SU-DHL-6 (cell line): ENCODE measurements around the gene MAP4K3.

Source experiments
- H2AFZ ChIP-seq: fragments of 200-600 bp; sonication (generic); 2 replicates; pipeline ENCODE4 v1.6.1; 2014; ENCODE audit warnings: low read depth, mild to moderate bottlenecking, moderate library complexity, mixed read lengths, antibody characterized with exemption, low read length; ENCODE audit not compliant: severe bottlenecking
- H3F3A ChIP-seq: fragments of 200-600 bp; shearing (Covaris generic); 2 replicates; pipeline ENCODE4 v1.6.0; 2016; ENCODE audit warnings: antibody characterized with exemption, mild to moderate bottlenecking; ENCODE audit not compliant: insufficient read depth
- H3K27ac ChIP-seq: fragments of 200-600 bp; sonication (generic); 2 replicates; pipeline ENCODE4 v1.5.1; 2016; ENCODE audit warnings: low read depth, mild to moderate bottlenecking, low read length, moderate library complexity, mixed read lengths
- H3K27me3 ChIP-seq: fragments of 200-600 bp; sonication (generic), shearing (Covaris generic); 2 replicates; pipeline ENCODE4 v1.6.0; 2014; ENCODE audit warnings: mild to moderate bottlenecking, low read length
- H3K36me3 ChIP-seq: fragments of 200-600 bp; sonication (generic); 2 replicates; pipeline ENCODE4 v1.6.1; 2014; ENCODE audit warnings: mild to moderate bottlenecking, low read length, mixed read lengths
- H3K4me2 ChIP-seq: fragments of 300-600, 200-600 bp; shearing (Covaris generic), sonication (generic); 2 replicates; pipeline ENCODE4 v1.6.0; 2014; ENCODE audit warnings: low read length, low read depth, mild to moderate bottlenecking; ENCODE audit not compliant: poor library complexity, severe bottlenecking
- H3K4me3 ChIP-seq: fragments of 200-600 bp; sonication (generic); 2 replicates; pipeline ENCODE4 v1.5.1; 2014; ENCODE audit warnings: antibody characterized with exemption, low read length, mild to moderate bottlenecking, mixed read lengths; ENCODE audit not compliant: insufficient read depth, poor library complexity, severe bottlenecking
- H3K79me2 ChIP-seq: fragments of 200-600 bp; sonication (generic); 2 replicates; pipeline ENCODE4 v1.6.1; 2014; ENCODE audit warnings: mild to moderate bottlenecking, low read length, moderate library complexity; ENCODE audit not compliant: insufficient read depth
- H3K9ac ChIP-seq: fragments of 200-600 bp; sonication (generic); 2 replicates; pipeline ENCODE4 v1.7.0; 2014; ENCODE audit warnings: mild to moderate bottlenecking, low read length
- H3K9me2 ChIP-seq: fragments of 200-600 bp; sonication (generic); replicated peaks from 2 replicates; pipeline ENCODE4 v1.6.1; 2014; ENCODE audit warnings: low read length; ENCODE audit not compliant: insufficient read depth
- H3K9me3 ChIP-seq: fragments of 200-600 bp; sonication (generic); 2 replicates; pipeline ENCODE4 v1.6.1; 2014; ENCODE audit warnings: low read length, mixed read lengths; ENCODE audit not compliant: insufficient read depth
- H4K20me1 ChIP-seq: fragments of 200-600 bp; sonication (generic); 2 replicates; pipeline ENCODE4 v1.6.1; 2014; ENCODE audit warnings: low read depth, mild to moderate bottlenecking, antibody characterized with exemption, low read length, moderate library complexity, mixed read lengths
- CTCF ChIP-seq: fragments of 200-600 bp; sonication (generic); IDR thresholded peaks from one replicate; pipeline ENCODE4 v1.5.1; 2017; ENCODE audit warnings: antibody characterized with exemption, mild to moderate bottlenecking, low read length, moderate library complexity; ENCODE audit not compliant: insufficient read depth, poor library complexity, severe bottlenecking
- EZH2phosphoT487 ChIP-seq: fragments of 200-600 bp; sonication (generic), shearing (Covaris generic); conservative IDR thresholded peaks from 2 replicates; pipeline ENCODE4 v1.6.1; 2018; ENCODE audit warnings: mild to moderate bottlenecking, antibody characterized with exemption, low read length, moderate library complexity, mixed read lengths

MAP4K3 gene

GRCh38 chr2:39408351-39409136 is 28.5 kb downstream of the MAP4K3 start:
- TF ChIP-seq EZH2phosphoT487: no peak
- no peak for TF ChIP-seq CTCF
- Histone ChIP-seq H3K4me3 (no peak overlapping the region), H4K20me1 (no peaks in the 10 kb centered on the region; the same call in 1 of the 2 replicates), H2AFZ (no peak overlapping the region), H3K27ac (no peak overlapping the region), H3K9ac (no peak overlapping the region), H3K79me2 (no peaks in the 10 kb centered on the region), H3K9me2 (no peaks in the 10 kb centered on the region), H3K27me3 (no peaks in the 10 kb centered on the region), H3K9me3 (no peaks in the 10 kb centered on the region), H3F3A (no peaks in the 10 kb centered on the region), H3K4me2 (peak overlapping the region; percentile 13), H3K36me3 (no peaks in the 10 kb centered on the region)

GRCh38 chr2:39407516-39408296 is 29.4 kb downstream of the MAP4K3 start:
- peaks cover 2% of the 10 kb centered on the region; the same call in 1 of the 2 replicates for H4K20me1 ChIP-seq
- TF ChIP-seq EZH2phosphoT487 (no peak), CTCF (no peak)
- no peaks in the 10 kb centered on the region for H3K36me3 ChIP-seq
- H3F3A ChIP-seq: no peaks in the 10 kb centered on the region
- H2AFZ ChIP-seq: no peak overlapping the region
- H3K27ac ChIP-seq: no peak overlapping the region
- H3K79me2 ChIP-seq: no peaks in the 10 kb centered on the region
- no peaks in the 10 kb centered on the region for H3K9me3 ChIP-seq
- H3K9ac ChIP-seq: no peak overlapping the region
- H3K27me3 ChIP-seq: no peaks in the 10 kb centered on the region
- no peak overlapping the region for H3K4me2 ChIP-seq
- no peaks in the 10 kb centered on the region for H3K9me2 ChIP-seq
- H3K4me3 ChIP-seq: no peak overlapping the region

DNA sequence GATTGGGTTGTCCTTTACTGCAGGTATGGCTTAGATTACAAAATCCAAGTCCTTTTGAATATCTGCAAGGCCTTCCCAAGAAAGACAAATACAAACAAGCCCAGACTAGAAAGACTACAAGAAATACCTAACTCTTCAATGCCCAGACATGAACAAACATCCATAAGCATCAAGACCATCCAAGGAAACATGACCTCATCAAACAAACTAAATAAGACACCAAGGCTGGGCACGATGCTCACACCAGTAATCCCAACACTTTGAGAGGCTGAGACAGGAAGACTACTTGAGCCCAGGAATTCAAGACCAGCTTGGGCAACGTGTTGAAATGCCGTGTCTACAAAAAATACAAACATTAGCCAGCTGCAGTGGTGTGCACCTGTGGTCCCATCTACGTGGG is 31.7 kb downstream of the MAP4K3 start:
- peaks cover 7% of the 10 kb centered on the region; the same call in 1 of the 2 replicates for H4K20me1 ChIP-seq
- TF ChIP-seq EZH2phosphoT487 (no peak), CTCF (no peak)
- no peak overlapping the region for H3K9ac ChIP-seq
- no peak overlapping the region for H2AFZ ChIP-seq
- no peaks in the 10 kb centered on the region for H3F3A ChIP-seq
- H3K4me2 ChIP-seq: no peak overlapping the region
- no peaks in the 10 kb centered on the region for H3K27me3 ChIP-seq
- H3K4me3 ChIP-seq: no peak overlapping the region
- no peak overlapping the region for H3K27ac ChIP-seq
- H3K9me3 ChIP-seq: no peaks in the 10 kb centered on the region
- peaks cover 3% of the 10 kb centered on the region; the same call in 1 of the 2 replicates for H3K79me2 ChIP-seq
- no peaks in the 10 kb centered on the region for H3K9me2 ChIP-seq
- H3K36me3 ChIP-seq: no peaks in the 10 kb centered on the region
